ENCODE measurements around the gene CCDC47. TPM values are rescaled to one million over a fixed set of nuclear protein-coding genes. Genes with fewer than 3 reads are reported as not detected.

The CCDC47 gene
- total RNA-seq, 8 experiments from 2014 or later, result 44.4 to 93.5 (median 54.2) TPM

DNA sequence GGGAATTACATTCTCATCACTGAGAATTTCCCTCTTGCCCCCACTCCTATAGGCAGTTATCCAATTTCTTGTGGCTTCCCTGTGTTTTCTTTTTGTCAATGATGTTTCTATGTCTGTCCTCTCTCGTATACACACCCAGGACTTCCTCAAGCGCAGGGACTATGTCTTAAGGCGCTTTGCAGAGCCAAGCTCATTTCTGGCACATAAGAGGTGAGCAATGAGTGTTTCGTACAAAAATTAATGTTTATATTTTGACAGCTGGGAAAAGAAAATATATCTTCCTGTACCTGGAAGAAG, 1.5 kb upstream of the CCDC47 start:
- peaks cover 7 to 13% of the 10 kb centered on the region in 2 donors for H3K4me1 ChIP-seq (replicated peaks in 1 of 2)
- ATAC-seq (replicated peaks in 6 of 8), result no peak
- in situ Hi-C loops (cut with MboI; ENCODE audit: low pct_unique_long_range_greater_than_20kb in 2 of 9, low sequenced_read_pairs in 9 of 9, unreplicated experiment in 9 of 9), result no loop called here
- 0 to 4% (median 0%) methylated on average over 1 to 4 of the region's 4 CpGs; no CpG with 5 or more reads in 2 of the 10 experiments for WGBS, 10 experiments
- H3K27ac ChIP-seq, result peak overlapping the region; percentile 98
- H3K4me3 ChIP-seq, result peak overlapping the region; percentile 61 to 85 (median 75)

DNA sequence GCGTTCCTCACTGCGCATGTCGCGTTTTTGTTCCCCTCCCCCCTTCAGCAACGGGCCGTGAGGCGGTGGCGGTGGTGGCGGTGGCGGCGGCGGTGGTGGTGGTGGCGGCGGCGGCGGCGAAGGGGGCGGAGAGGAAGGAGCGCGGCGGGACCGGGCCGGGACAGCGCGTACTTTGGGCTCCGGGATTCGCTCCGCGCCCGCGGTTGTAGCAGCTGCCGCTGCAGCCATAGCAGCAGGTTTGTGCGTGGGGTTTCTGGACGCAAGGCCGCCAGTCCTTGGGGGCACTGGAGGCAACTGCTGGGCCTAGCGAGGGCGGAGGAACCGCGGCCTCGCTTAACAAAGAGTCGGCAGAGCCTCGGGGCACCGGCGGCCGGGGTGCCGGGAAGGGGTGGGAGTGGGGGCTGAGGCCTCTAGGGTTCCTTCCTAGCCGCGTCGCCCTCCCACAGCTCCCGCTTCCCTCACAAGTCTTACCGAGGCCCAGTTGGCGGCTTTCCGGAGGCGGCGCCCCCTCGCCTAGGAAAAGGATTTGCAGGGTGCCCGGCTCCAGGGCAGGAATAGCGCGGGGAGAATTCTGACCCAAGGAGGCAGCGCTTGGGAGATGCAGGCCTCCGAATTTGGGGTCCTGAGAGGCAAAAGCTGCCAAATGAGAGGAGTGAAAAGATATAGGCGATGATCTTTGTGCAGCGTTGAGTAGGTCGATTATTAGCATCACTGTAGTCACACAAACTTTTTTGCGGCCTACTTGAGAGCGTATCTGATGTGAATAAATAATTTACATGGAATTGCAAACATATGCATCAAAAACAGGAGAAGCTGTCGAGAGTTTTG, 958 bp upstream of the CCDC47 start, which contains the start of gene DDX42:
TSS of gene DDX42 (plus strand) at position 30 of the 828 bp plus-strand sequence. CDS start 12,880 bp downstream, outside the sequence.
- 0 to 11% (median 0%) methylated on average over 2 to 11 of the region's 67 CpGs; no CpG with 5 or more reads in 1 of the 10 experiments for WGBS, 10 experiments
- peak; percentile 0 to 4 (median 2) for ATAC-seq (replicated peaks in 6 of 8)

DNA sequence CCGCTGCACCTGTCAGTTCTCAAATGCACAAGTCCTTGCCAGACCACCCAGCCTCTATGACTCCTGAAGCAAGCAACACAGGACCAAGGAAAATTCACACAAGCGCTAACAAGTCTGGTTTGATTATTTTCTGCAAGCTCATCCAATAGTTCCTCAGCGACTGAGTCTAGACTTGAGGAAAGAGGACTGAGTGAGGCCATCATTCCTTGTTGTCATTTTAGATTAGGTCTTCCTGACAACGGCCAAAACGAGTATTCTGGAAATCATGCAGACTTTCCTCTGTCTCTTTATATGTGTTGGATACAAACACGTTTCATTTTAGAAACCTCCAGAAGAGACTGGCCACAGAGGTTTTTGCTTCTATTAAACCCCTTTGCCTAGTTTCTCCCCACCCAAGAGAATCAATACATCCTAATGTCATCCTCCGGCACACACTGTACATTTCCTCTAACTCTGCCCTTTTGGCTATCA, 561 bp downstream of the CCDC47 start:
- in situ Hi-C loops (cut with MboI; ENCODE audit: low pct_unique_long_range_greater_than_20kb in 2 of 9, low sequenced_read_pairs in 9 of 9, unreplicated experiment in 9 of 9), result no loop called here
- no peak for ATAC-seq (replicated peaks in 6 of 8)
- H3K27ac ChIP-seq, result peak overlapping the region; percentile 84 to 98
- peaks cover 13% of the 10 kb centered on the region in 2 donors for H3K4me1 ChIP-seq (replicated peaks in 1 of 2)
- WGBS, 10 experiments, result 0 to 83% (median 12%) methylated on average over 1 to 6 of the region's 7 CpGs; no CpG with 5 or more reads in 2 of the 10 experiments
- peak overlapping the region; percentile 61 to 85 (median 75) for H3K4me3 ChIP-seq

More for the DNA sequence above, 958 bp upstream of the CCDC47 start, which contains the start of gene DDX42:
- in situ Hi-C loops (cut with MboI; ENCODE audit: low pct_unique_long_range_greater_than_20kb in 2 of 9, low sequenced_read_pairs in 9 of 9, unreplicated experiment in 9 of 9), result no loop called here
- peaks cover 7 to 13% of the 10 kb centered on the region in 2 donors for H3K4me1 ChIP-seq (replicated peaks in 1 of 2)
- peak within 1 kb of the TSS; percentile 61 to 85 (median 75) for H3K4me3 ChIP-seq
- peak within 1 kb of the TSS; percentile 98 for H3K27ac ChIP-seq

DNA sequence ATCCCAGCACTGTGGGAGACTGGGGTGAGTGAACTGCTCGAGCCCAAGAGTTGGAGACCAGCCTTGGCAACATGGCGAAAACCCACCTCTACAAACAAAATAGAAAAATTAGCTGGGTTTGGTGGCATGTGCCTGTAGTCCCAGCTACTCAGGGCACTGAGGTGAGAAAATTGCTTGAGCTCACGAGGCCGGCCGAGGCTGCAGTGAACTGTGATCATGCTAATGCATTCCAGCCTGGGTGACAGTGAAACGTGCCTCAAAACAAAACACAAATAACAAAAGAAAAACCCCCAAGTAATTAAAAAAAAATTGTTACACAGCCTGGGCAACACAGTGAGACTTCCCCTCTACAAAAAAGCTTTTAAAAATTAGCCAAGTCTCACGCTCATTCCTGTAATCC, 5.0 kb downstream of the CCDC47 start:
- WGBS, 10 experiments, result 48 to 88% (median 58%) methylated on average over 1 to 6 of the region's 7 CpGs; no CpG with 5 or more reads in 5 of the 10 experiments
- H3K27ac ChIP-seq, result no peak overlapping the region
- no peak overlapping the region for H3K4me3 ChIP-seq
- peak in 2 of 8 experiments; percentile 5 to 15 for ATAC-seq (replicated peaks in 6 of 8)
- peaks cover 9 to 19% of the 10 kb centered on the region in 2 donors for H3K4me1 ChIP-seq (replicated peaks in 1 of 2)
- in situ Hi-C loops (cut with MboI; ENCODE audit: low pct_unique_long_range_greater_than_20kb in 2 of 9, low sequenced_read_pairs in 9 of 9, unreplicated experiment in 9 of 9), result no loop called here

GRCh38 chr17:63766754-63767153, 6.6 kb downstream of the CCDC47 start:
- peak in 2 of 8 experiments; percentile 25 to 86 for ATAC-seq (replicated peaks in 6 of 8)
- Histone ChIP-seq H3K27ac (no peak overlapping the region), H3K4me1 (replicated peaks in 1 of 2) (peaks cover 2 to 12% of the 10 kb centered on the region in 2 donors), H3K4me3 (no peak overlapping the region)
- in situ Hi-C loops (cut with MboI; ENCODE audit: low pct_unique_long_range_greater_than_20kb in 2 of 9, low sequenced_read_pairs in 9 of 9, unreplicated experiment in 9 of 9), result no loop called here

GRCh38 chr17:63764716-63765115, 8.7 kb downstream of the CCDC47 start:
- Histone ChIP-seq H3K4me3 (no peak overlapping the region), H3K27ac (no peak overlapping the region), H3K4me1 (replicated peaks in 1 of 2) (peaks cover 0 to 12% of the 10 kb centered on the region in 2 donors)
- 11 to 100% (median 82%) methylated on average over 1 to 4 of the region's 4 CpGs for WGBS, 10 experiments
- in situ Hi-C loops (cut with MboI; ENCODE audit: low pct_unique_long_range_greater_than_20kb in 2 of 9, low sequenced_read_pairs in 9 of 9, unreplicated experiment in 9 of 9), result no loop called here
- ATAC-seq (replicated peaks in 6 of 8), result no peak

DNA sequence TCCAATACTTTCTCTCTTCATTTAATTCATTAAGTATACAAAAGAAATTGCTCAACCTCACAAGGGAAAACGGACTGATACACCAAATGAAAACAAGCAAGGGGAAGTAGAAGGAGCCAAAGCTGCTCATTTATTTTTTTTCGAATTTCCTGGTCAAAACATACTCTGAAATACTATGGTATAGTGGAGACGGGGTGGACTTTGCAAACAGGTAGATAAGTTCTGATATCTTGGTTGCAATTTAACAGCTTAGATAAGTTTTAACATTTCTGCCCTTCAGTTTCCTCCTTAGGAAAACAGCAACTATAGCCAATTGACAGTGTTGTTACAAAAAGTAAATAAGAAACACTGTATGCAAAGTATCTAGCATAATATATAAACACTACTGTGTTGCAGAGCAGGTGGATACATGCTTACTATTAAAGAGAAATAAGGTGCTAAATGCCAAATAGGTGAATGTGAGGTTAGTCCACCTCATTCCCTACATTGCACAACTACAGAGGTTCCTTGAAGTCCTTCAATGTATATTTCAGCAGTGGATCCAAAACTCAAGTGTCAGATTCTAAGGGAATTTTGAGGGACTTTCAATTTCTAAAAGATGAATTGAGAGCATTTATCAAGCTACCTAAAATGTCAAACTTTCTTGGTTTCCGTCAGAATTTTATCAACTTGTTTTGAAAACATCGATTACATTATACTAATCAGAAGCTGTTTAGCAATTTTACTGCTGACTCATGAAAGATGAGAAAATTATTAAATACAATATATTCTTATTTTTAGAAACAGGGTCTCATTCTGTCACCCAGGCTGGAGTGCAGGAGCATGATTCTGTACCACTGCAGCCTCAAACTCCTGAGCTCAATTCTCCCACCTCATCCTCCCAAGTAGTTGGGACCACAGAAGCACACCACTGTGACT, 11.0 kb downstream of the CCDC47 start:
- peaks cover 0 to 7% of the 10 kb centered on the region in 2 donors for H3K4me1 ChIP-seq (replicated peaks in 1 of 2)
- 95 to 100% (median 98%) methylated on average over 2 to 5 of the region's 5 CpGs for WGBS, 10 experiments
- in situ Hi-C loops (cut with MboI; ENCODE audit: low pct_unique_long_range_greater_than_20kb in 2 of 9, low sequenced_read_pairs in 9 of 9, unreplicated experiment in 9 of 9), result no loop called here
- no peak for ATAC-seq (replicated peaks in 6 of 8)
- H3K4me3 ChIP-seq, result no peak overlapping the region
- H3K27ac ChIP-seq, result no peak overlapping the region

GRCh38 chr17:63760771-63761539, 12.4 kb downstream of the CCDC47 start:
- no peak overlapping the region for H3K27ac ChIP-seq
- WGBS, 10 experiments, result 67 to 100% (median 88%) methylated on average over 1 to 6 of the region's 10 CpGs

GRCh38 chr17:63758428-63758827, 15.0 kb downstream of the CCDC47 start:
- H3K4me3 ChIP-seq, result no peak overlapping the region
- ATAC-seq (replicated peaks in 6 of 8), result no peak

More at GRCh38 chr17:63760771-63761539, 12.4 kb downstream of the CCDC47 start:
- Histone ChIP-seq H3K4me3 (no peak overlapping the region), H3K4me1 (replicated peaks in 1 of 2) (no peaks in the 10 kb centered on the region)
- in situ Hi-C loops (cut with MboI; ENCODE audit: low pct_unique_long_range_greater_than_20kb in 2 of 9, low sequenced_read_pairs in 9 of 9, unreplicated experiment in 9 of 9), result no loop called here
- ATAC-seq (replicated peaks in 6 of 8), result no peak

GRCh38 chr17:63754046-63754445, 19.4 kb downstream of the CCDC47 start:
- WGBS, 10 experiments, result 80 to 100% (median 100%) methylated on average over 1 to 3 of the region's 3 CpGs; no CpG with 5 or more reads in 4 of the 10 experiments
- no peaks in the 10 kb centered on the region for H3K4me1 ChIP-seq (replicated peaks in 1 of 2)
- no peak overlapping the region for H3K27ac ChIP-seq
- in situ Hi-C loops (cut with MboI; ENCODE audit: low pct_unique_long_range_greater_than_20kb in 2 of 9, low sequenced_read_pairs in 9 of 9, unreplicated experiment in 9 of 9), result no loop called here
- ATAC-seq (replicated peaks in 6 of 8), result no peak
- H3K4me3 ChIP-seq, result no peak overlapping the region

More at GRCh38 chr17:63758428-63758827, 15.0 kb downstream of the CCDC47 start:
- 71 to 83% (median 79%) methylated on average over 1 to 2 of the region's 2 CpGs; no CpG with 5 or more reads in 1 of the 10 experiments for WGBS, 10 experiments
- in situ Hi-C loops (cut with MboI; ENCODE audit: low pct_unique_long_range_greater_than_20kb in 2 of 9, low sequenced_read_pairs in 9 of 9, unreplicated experiment in 9 of 9), result no loop called here
- Histone ChIP-seq H3K27ac (no peak overlapping the region), H3K4me1 (replicated peaks in 1 of 2) (no peaks in the 10 kb centered on the region)

GRCh38 chr17:63753215-63753614, 20.2 kb downstream of the CCDC47 start:
- ATAC-seq (replicated peaks in 6 of 8), result no peak
- H3K27ac ChIP-seq, result no peak overlapping the region
- H3K4me3 ChIP-seq, result no peak overlapping the region
- no peaks in the 10 kb centered on the region for H3K4me1 ChIP-seq (replicated peaks in 1 of 2)
- WGBS, 10 experiments, result 80 to 100% (median 91%) methylated on average over 1 of the region's 1 CpG; no CpG with 5 or more reads in 2 of the 10 experiments
- in situ Hi-C loops (cut with MboI; ENCODE audit: low pct_unique_long_range_greater_than_20kb in 2 of 9, low sequenced_read_pairs in 9 of 9, unreplicated experiment in 9 of 9), result no loop called here

- WGBS, 10 experiments, result 83 to 100% (median 100%) methylated on average over 1 of the region's 1 CpG; no CpG with 5 or more reads in 6 of the 10 experiments
- H3K27ac ChIP-seq, result no peak overlapping the region
- no peak overlapping the region for H3K4me3 ChIP-seq
- in situ Hi-C loops (cut with MboI; ENCODE audit: low pct_unique_long_range_greater_than_20kb in 2 of 9, low sequenced_read_pairs in 9 of 9, unreplicated experiment in 9 of 9), result no loop called here
- H3K4me1 ChIP-seq (replicated peaks in 1 of 2), result no peaks in the 10 kb centered on the region
- ATAC-seq (replicated peaks in 6 of 8), result no peak
Measured at GRCh38 chr17:63752707-63753106, 20.7 kb downstream of the CCDC47 start.
